GM12874 (cell line): ENCODE measurements around the gene ADGRL3.

Experiments used
- CTCF ChIP-seq: IDR thresholded peaks from 2 replicates; pipeline ENCODE4 v1.5.1; 2011; ENCODE audit warnings: low read depth, mild to moderate bottlenecking, control low read depth, low read length, moderate library complexity; ENCODE audit not compliant: insufficient read depth

ADGRL3 gene

GRCh38 chr4:61950625-61951024, 750.5 kb downstream of the ADGRL3 start:
- TF ChIP-seq CTCF = no peak

GRCh38 chr4:61953386-61953785, 753.3 kb downstream of the ADGRL3 start:
- TF ChIP-seq CTCF = no peak

- no peak for TF ChIP-seq CTCF
Measured at GRCh38 chr4:61958591-61958990, 758.5 kb downstream of the ADGRL3 start.

GRCh38 chr4:61959087-61959486, 759.0 kb downstream of the ADGRL3 start:
- no peak for TF ChIP-seq CTCF

GRCh38 chr4:61984260-61984909, 784.3 kb downstream of the ADGRL3 start:
- no peak for TF ChIP-seq CTCF

GRCh38 chr4:61985426-61985825, 785.3 kb downstream of the ADGRL3 start:
- no peak for TF ChIP-seq CTCF

GRCh38 chr4:61992351-61992750, 792.2 kb downstream of the ADGRL3 start:
- no peak for TF ChIP-seq CTCF
